OCI-LY7 (cell line): Measurements from ENCODE around the gene AFG1L. TPM values are rescaled to one million over a fixed set of nuclear protein-coding genes. Genes with fewer than 3 reads are reported as not detected.

Source experiments
- BruUV-seq: library from RNA; stranded (reverse); fragments of 400-500 nt; replicated peaks from 2 replicates; lab custom pipeline; 2021; lab: Mats Ljungman, UMichigan
- CTCF ChIA-PET: fragments of 300-600 bp; sonication (Branson Sonifier 250); formaldehyde crosslinking; loops from one replicate; lab custom pipeline; 2022; ENCODE audit warnings: antibody characterized with exemption; ENCODE audit not compliant: unreplicated experiment; lab: Charles Lee
- POLR2A ChIA-PET: fragments of 300-600 bp; sonication (Branson Sonifier 250); formaldehyde crosslinking; loops from one replicate; lab custom pipeline; 2022; ENCODE audit warnings: antibody characterized with exemption; lab: Charles Lee
- DNase-seq: peaks from one replicate; pipeline ENCODE4 v3.0.0-alpha.2; 2015; ENCODE audit warnings: low spot score
- H2AFZ ChIP-seq: fragments of 200-600 bp; sonication (generic), shearing (Covaris generic); 2 replicates; pipeline ENCODE4 v1.6.1; 2014; ENCODE audit warnings: mild to moderate bottlenecking, antibody characterized with exemption, low read length, moderate library complexity
- H3K27ac ChIP-seq: fragments of 200-600 bp; sonication (generic); 2 replicates; pipeline ENCODE4 v1.5.1; 2014; ENCODE audit warnings: mixed run types, low read depth, mild to moderate bottlenecking, moderate library complexity, low read length, inconsistent platforms; ENCODE audit not compliant: poor library complexity, severe bottlenecking
- H3K36me3 ChIP-seq: fragments of 200-600 bp; sonication (generic); 2 replicates; pipeline ENCODE4 v1.6.1; 2014; ENCODE audit warnings: mild to moderate bottlenecking, antibody characterized with exemption, low read length, moderate library complexity, mixed read lengths; ENCODE audit not compliant: insufficient read depth
- H3K4me1 ChIP-seq: fragments of 200-600 bp; sonication (generic); 2 replicates; pipeline ENCODE4 v1.5.1; 2014; ENCODE audit warnings: mild to moderate bottlenecking, low read length; ENCODE audit not compliant: insufficient read depth, poor library complexity, severe bottlenecking
- H3K4me2 ChIP-seq: fragments of 200-600 bp; sonication (generic); 2 replicates; pipeline ENCODE4 v1.6.1; 2014; ENCODE audit warnings: mild to moderate bottlenecking, low read length
- H3K4me3 ChIP-seq: fragments of 200-600 bp; sonication (generic); 2 replicates; pipeline ENCODE4 v1.5.1; 2014; ENCODE audit warnings: mild to moderate bottlenecking, low read depth, low read length; ENCODE audit not compliant: poor library complexity, severe bottlenecking
- H3K79me2 ChIP-seq: fragments of 200-600 bp; sonication (generic); 2 replicates; pipeline ENCODE4 v1.6.1; 2016; ENCODE audit warnings: low read depth, mild to moderate bottlenecking, low read length, moderate library complexity, mixed read lengths; ENCODE audit not compliant: insufficient read depth
- H3K9me2 ChIP-seq: fragments of 200-600 bp; sonication (generic); 2 replicates; pipeline ENCODE4 v1.6.1; 2016; ENCODE audit warnings: mild to moderate bottlenecking, low read length, mixed read lengths; ENCODE audit not compliant: insufficient read depth
- H3K9me3 ChIP-seq: fragments of 200-600 bp; sonication (generic); 2 replicates; pipeline ENCODE4 v1.6.1; 2014; ENCODE audit warnings: mild to moderate bottlenecking, mixed run types, low read length, mixed read lengths
- H4K20me1 ChIP-seq: fragments of 200-600 bp; sonication (generic); 2 replicates; pipeline ENCODE4 v1.6.1; 2014; ENCODE audit warnings: mild to moderate bottlenecking, antibody characterized with exemption, low read length, moderate library complexity, mixed read lengths; ENCODE audit not compliant: insufficient read depth
- EZH2phosphoT487 ChIP-seq: fragments of 200-600 bp; sonication (generic); IDR thresholded peaks from 2 replicates; pipeline ENCODE4 v1.6.1; 2018; ENCODE audit warnings: low read depth, borderline replicate concordance, mild to moderate bottlenecking, mixed run types, antibody characterized with exemption, low read length, moderate library complexity, mixed read lengths
- intact Hi-C: fragments of 100-400 bp; cut with micrococcal nuclease; formaldehyde crosslinking; loops from one replicate; pipeline ENCODE4 v1.10.0; 2022; ENCODE audit not compliant: unreplicated experiment
- total RNA-seq, 2 experiments: library from RNA; depleted of rRNA in 1 of 2; stranded (reverse); fragments of >200 nt in 1 of 2; shearing (Covaris generic) in 1 of 2; gene quantifications; 2 replicates each; pipeline ENCODE4 v1.2.3, GENCODE V29; 2014 to 2022
- TF ChIP-seq, protein P1 (sequence below): fragments of 200-600 bp; sonication (generic); conservative IDR thresholded peaks from 2 replicates; pipeline ENCODE4 v1.5.1; 2014; ENCODE audit warnings: mild to moderate bottlenecking, antibody characterized with exemption, low read length, moderate library complexity, mixed read lengths

Gene AFG1L
- total RNA-seq, 2 experiments from 2014 or later: 8.9 to 9.0 TPM

DNA sequence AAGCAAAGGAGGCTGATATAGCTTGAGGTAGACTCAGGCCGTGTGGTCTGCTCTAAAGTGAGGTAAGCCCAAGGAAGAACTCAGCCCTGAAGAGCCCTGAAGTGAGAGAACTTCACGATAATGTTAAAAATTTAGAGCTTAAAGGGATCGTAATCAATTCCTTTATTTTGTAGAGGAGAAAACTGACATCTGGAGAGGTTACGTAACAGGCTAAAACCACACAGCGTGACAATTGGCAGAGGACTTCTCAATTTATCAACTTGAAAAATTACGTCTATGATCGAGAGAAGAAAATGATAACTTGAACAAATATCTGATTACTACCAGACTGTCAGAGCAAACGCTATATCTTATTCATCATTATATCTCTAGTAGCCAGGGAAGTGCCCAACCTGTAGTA is 144.1 kb downstream of the AFG1L start:
- no peaks in the 10 kb centered on the region for H3K36me3 ChIP-seq
- no peaks in the 10 kb centered on the region for H3K9me3 ChIP-seq
- intact Hi-C loops: no loop called here
- TF ChIP-seq, protein P1, sequence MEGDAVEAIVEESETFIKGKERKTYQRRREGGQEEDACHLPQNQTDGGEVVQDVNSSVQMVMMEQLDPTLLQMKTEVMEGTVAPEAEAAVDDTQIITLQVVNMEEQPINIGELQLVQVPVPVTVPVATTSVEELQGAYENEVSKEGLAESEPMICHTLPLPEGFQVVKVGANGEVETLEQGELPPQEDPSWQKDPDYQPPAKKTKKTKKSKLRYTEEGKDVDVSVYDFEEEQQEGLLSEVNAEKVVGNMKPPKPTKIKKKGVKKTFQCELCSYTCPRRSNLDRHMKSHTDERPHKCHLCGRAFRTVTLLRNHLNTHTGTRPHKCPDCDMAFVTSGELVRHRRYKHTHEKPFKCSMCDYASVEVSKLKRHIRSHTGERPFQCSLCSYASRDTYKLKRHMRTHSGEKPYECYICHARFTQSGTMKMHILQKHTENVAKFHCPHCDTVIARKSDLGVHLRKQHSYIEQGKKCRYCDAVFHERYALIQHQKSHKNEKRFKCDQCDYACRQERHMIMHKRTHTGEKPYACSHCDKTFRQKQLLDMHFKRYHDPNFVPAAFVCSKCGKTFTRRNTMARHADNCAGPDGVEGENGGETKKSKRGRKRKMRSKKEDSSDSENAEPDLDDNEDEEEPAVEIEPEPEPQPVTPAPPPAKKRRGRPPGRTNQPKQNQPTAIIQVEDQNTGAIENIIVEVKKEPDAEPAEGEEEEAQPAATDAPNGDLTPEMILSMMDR: no peak
- TF ChIP-seq EZH2phosphoT487: no peak
- H3K4me1 ChIP-seq: no peaks in the 10 kb centered on the region
- H3K4me2 ChIP-seq: no peak overlapping the region
- H3K27ac ChIP-seq: no peak overlapping the region
- POLR2A ChIA-PET: interaction anchor here (0.8 to 1.0 kb wide), 2 partner anchors 10 to 309 kb away, joined by 3 read pairs; no protein-coding TSS in a partner anchor
- no peak overlapping the region for H3K4me3 ChIP-seq
- no peaks in the 10 kb centered on the region for H3K9me2 ChIP-seq
- H3K79me2 ChIP-seq: no peaks in the 10 kb centered on the region
- no peak for DNase-seq
- no peak overlapping the region for H2AFZ ChIP-seq
- CTCF ChIA-PET: no interaction called here
- H4K20me1 ChIP-seq: no peaks in the 10 kb centered on the region
- BruUV-seq: no TSS peak

DNA sequence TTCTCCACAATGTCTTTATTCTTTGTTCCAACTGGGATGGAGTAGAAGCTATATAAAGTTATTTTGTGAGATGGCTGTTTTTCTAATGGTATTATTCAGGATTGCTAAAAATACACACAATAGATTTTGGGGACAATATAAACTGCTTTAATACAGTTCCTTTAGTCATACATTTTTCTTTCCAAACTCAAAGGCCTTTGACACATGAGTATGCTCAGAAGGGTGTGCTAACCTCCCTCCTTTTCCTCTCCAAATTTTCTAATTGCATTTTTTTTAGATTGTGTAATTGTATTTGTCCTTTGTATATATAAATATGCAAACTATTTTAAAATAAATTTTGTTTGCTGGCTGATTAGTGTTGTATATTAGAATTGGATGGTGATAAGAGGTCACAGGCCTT is 146.3 kb downstream of the AFG1L start:
- H3K27ac ChIP-seq: no peak overlapping the region
- intact Hi-C loops: no loop called here
- no peaks in the 10 kb centered on the region for H4K20me1 ChIP-seq
- POLR2A ChIA-PET: interaction anchor here (2.0 kb wide), 1 partner anchor 13 kb away, joined by 4 read pairs; no protein-coding TSS in a partner anchor
- no peak overlapping the region for H3K4me2 ChIP-seq
- DNase-seq: no peak
- no peaks in the 10 kb centered on the region for H3K36me3 ChIP-seq
- TF ChIP-seq, protein P1: no peak
- TF ChIP-seq EZH2phosphoT487: no peak
- no TSS peak for BruUV-seq
- H3K4me1 ChIP-seq: no peaks in the 10 kb centered on the region
- H2AFZ ChIP-seq: no peak overlapping the region
- CTCF ChIA-PET: no interaction called here
- H3K4me3 ChIP-seq: no peak overlapping the region
- H3K9me2 ChIP-seq: no peaks in the 10 kb centered on the region
- H3K79me2 ChIP-seq: no peaks in the 10 kb centered on the region
- no peaks in the 10 kb centered on the region for H3K9me3 ChIP-seq

DNA sequence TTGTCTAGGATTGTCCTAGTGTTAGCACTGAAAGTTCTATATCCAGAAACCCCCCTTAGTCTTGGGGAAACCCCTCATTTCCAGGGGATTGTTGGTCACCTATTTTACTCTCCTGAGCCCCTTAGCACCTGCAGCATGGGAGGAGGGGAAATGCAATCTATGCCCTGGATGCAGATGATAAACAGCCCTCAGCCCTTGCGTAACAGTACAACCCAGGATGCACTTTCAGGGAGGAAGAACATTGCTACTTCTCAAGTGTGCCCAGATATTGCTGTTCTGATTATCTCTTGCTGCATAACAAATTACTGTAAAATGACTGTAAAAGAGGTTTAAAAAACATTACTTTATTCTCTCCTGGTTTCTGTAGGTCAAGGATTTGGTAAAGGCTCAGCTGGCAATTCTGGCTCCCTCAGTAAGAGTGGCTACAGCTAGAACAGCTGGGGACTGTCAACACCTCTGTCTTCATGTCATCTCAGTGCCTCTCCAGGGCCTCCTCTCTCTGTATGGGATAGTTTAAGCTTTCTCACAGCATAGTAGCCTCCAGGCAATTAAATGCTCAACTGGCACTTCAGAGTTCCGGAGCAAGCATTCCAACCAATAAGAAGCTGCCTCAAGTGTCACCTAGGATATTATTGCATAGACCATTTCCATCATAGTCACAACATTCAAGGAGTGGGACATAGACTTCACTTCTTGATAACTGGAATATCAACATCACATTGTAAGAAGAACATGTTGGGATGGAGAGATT is 148.1 kb downstream of the AFG1L start:
- no peak for DNase-seq
- CTCF ChIA-PET: no interaction called here
- Histone ChIP-seq H3K9me2 (no peaks in the 10 kb centered on the region), H3K36me3 (no peaks in the 10 kb centered on the region), H2AFZ (no peak overlapping the region), H3K4me3 (no peak overlapping the region), H3K79me2 (no peaks in the 10 kb centered on the region), H3K27ac (no peak overlapping the region), H4K20me1 (no peaks in the 10 kb centered on the region), H3K4me1 (no peaks in the 10 kb centered on the region), H3K4me2 (no peak overlapping the region), H3K9me3 (no peaks in the 10 kb centered on the region)
- TF ChIP-seq, protein P1: no peak
- no peak for TF ChIP-seq EZH2phosphoT487
- POLR2A ChIA-PET: interaction anchor here (0.6 kb wide), 2 partner anchors 10 to 335 kb away, joined by 3 read pairs; no protein-coding TSS in a partner anchor
- intact Hi-C loops: no loop called here
- no TSS peak for BruUV-seq
